ENCODE results near the gene SLC25A22. TPM values are rescaled to one million over a fixed set of nuclear protein-coding genes. Genes with fewer than 3 reads are reported as not detected.

SLC25A22 gene
- total and polyA plus RNA-seq, 9 of the 15 experiments (the other 6 are each of a cell fraction or from before 2014, with no cell fraction given) = 0.41 to 55.4 (median 11.4) TPM

DNA sequence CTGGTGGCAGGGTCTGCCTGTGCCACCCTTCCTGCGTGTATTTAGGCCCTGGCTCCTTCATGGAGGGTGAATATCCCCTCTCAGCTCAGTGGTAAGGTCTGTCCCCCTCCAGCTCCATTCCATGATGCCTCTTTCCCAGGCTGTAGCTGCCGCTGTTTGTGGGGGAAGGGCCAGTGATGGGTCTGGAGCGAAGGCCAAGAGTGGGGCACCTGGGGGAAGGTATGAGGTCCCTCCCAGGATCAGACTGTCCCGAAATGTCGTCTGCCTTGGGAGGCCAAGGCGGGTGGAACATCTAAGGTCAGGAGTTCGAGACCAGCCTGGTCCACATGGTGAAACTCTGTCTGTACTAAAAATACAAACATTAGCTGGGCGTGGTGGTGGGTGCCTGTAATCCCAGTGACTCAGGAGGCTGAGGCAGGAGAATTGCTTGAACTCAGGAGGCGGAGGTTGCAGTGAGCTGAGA is 35.8 kb upstream of the SLC25A22 start:
- DNase-seq (ENCODE audit: extremely low read depth in 1 of 4, low spot score in 3 of 4) (peak in 1 of 4 experiments; percentile 55), ATAC-seq (no peak), FAIRE-seq (peak; percentile 49)
- BruUV-seq (replicated peaks) = no TSS peak
- ChIA-PET POLR2A (interaction anchor here (0.5 to 2.2 kb wide), 7 partner anchors 8 to 359 kb away, joined by 3 to 20 read pairs (median 4); partner anchors contain the start of genes PNPLA2, POLR2L and TSPAN4), CTCF (ENCODE audit: low intra/inter-chr PET ratio) (no interaction called here)
- Histone ChIP-seq H3K4me2 (ENCODE audit: insufficient read depth, low read length) (peak overlapping the region; percentile 85), H3K9ac (ENCODE audit: insufficient read depth in 1 of 2, low read depth in 2 of 2, low read length in 2 of 2) (peak overlapping the region; percentile 92 to 95), H3K4me1 (replicated peaks in 1 of 2; ENCODE audit: control insufficient read depth in 2 of 2, insufficient read depth in 2 of 2, low read length in 2 of 2) (peaks cover 20 to 91% of the 10 kb centered on the region in 2 experiments; a peak in 4 of 5 replicates), H3K4me3 (peak overlapping the region; percentile 87), H3K9me3 (replicated peaks; ENCODE audit: control insufficient read depth, insufficient read depth, low read depth, low read length) (no peaks in the 10 kb centered on the region), H2AFZ (ENCODE audit: low read depth, low read length) (no peak overlapping the region), H3K9me1 (ENCODE audit: control insufficient read depth, insufficient read depth, low read length) (peaks cover 2% of the 10 kb centered on the region), H3K79me2 (ENCODE audit: control insufficient read depth, insufficient read depth, low read length) (peaks cover 50% of the 10 kb centered on the region), H3K27me3 (ENCODE audit: control insufficient read depth in 2 of 2, insufficient read depth in 2 of 2, low read length in 2 of 2) (no peaks in the 10 kb centered on the region), H4K20me1 (replicated peaks; ENCODE audit: control insufficient read depth, insufficient read depth, low read length) (peaks cover 7% of the 10 kb centered on the region), H3K36me3 (ENCODE audit: control insufficient read depth, insufficient read depth, low read length) (peaks cover 46% of the 10 kb centered on the region; the same call in 2 of the 3 replicates), H3K27ac (ENCODE audit: extremely low read depth, low read depth, low read length) (peak overlapping the region; percentile 94)
- in situ Hi-C loops (cut with MboI) = no loop called here
- 5% methylated on average over 8 of the region's 9 CpGs for WGBS (ENCODE audit: insufficient coverage, low coverage, missing lambda C conversion rate)
- intact Hi-C loops (cut with micrococcal nuclease) = loop anchor here (2.0 kb wide), 1 partner anchor 29 kb away; the partner anchor contains the start of gene PIDD1
- TF ChIP-seq, protein P1, sequence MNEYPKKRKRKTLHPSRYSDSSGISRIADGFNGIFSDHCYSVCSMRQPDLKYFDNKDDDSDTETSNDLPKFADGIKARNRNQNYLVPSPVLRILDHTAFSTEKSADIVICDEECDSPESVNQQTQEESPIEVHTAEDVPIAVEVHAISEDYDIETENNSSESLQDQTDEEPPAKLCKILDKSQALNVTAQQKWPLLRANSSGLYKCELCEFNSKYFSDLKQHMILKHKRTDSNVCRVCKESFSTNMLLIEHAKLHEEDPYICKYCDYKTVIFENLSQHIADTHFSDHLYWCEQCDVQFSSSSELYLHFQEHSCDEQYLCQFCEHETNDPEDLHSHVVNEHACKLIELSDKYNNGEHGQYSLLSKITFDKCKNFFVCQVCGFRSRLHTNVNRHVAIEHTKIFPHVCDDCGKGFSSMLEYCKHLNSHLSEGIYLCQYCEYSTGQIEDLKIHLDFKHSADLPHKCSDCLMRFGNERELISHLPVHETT (CRISPR knock-in tag; conservative IDR thresholded peaks at IDR 0.05 in 1 of 2, IDR thresholded peaks at IDR 0.05 in 1 of 2) = no peak
- TF ChIP-seq SUPT5H (IDR thresholded peaks at IDR 0.05) (0 out of 2 replicates have a peak, but pooled peaks have one; percentile 29), TEAD1 (CRISPR knock-in tag; IDR thresholded peaks at IDR 0.05) (peak in 1 of 2 experiments; percentile 15; a peak in 1 of 4 replicates), JUN (IDR thresholded peaks at IDR 0.05; ENCODE audit: borderline replicate concordance, low read depth, low read length) (no peak), JUN (CRISPR knock-in tag; IDR thresholded peaks at IDR 0.05; ENCODE audit: borderline replicate concordance) (no peak; the same call in 1 of the 2 replicates), HCFC1 (IDR thresholded peaks at IDR 0.05; ENCODE audit: low read depth, low read length) (no peak), CBFB (CRISPR knock-in tag; IDR thresholded peaks at IDR 0.05) (0 out of 2 replicates have a peak, but pooled peaks have one; percentile 32), HDAC3 (IDR thresholded peaks at IDR 0.05; ENCODE audit: borderline replicate concordance, partially characterized antibody) (no peak), STAT5B (CRISPR knock-in tag; IDR thresholded peaks at IDR 0.05) (no peak), RAD21 (CRISPR knock-in tag; conservative IDR thresholded peaks at IDR 0.05 in 1 of 2, IDR thresholded peaks at IDR 0.05 in 1 of 2) (no peak), DPF2 (IDR thresholded peaks at IDR 0.05) (peak; percentile 50; the same call in 1 of the 2 replicates), BCL6 (CRISPR knock-in tag; IDR thresholded peaks at IDR 0.05) (no peak), CEBPB (tag; IDR thresholded peaks at IDR 0.05) (peak; percentile 6; the same call in 1 of the 2 replicates), ZNF316 (IDR thresholded peaks at IDR 0.05) (0 out of 2 replicates have a peak, but pooled peaks have one; percentile 13), ZNF274 (IDR thresholded peaks at IDR 0.05; ENCODE audit: borderline replicate concordance, low read depth, low read length) (no peak), SLC30A9 (CRISPR knock-in tag; IDR thresholded peaks at IDR 0.05) (no peak), MEF2D (tag; conservative IDR thresholded peaks at IDR 0.05; ENCODE audit: low read depth) (0 out of 2 replicates have a peak, but pooled peaks have one; percentile 31)
- TF ChIP-seq, protein P2, sequence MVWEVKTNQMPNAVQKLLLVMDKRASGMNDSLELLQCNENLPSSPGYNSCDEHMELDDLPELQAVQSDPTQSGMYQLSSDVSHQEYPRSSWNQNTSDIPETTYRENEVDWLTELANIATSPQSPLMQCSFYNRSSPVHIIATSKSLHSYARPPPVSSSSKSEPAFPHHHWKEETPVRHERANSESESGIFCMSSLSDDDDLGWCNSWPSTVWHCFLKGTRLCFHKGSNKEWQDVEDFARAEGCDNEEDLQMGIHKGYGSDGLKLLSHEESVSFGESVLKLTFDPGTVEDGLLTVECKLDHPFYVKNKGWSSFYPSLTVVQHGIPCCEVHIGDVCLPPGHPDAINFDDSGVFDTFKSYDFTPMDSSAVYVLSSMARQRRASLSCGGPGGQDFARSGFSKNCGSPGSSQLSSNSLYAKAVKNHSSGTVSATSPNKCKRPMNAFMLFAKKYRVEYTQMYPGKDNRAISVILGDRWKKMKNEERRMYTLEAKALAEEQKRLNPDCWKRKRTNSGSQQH (CRISPR knock-in tag; IDR thresholded peaks at IDR 0.05) = 0 out of 2 replicates have a peak, but pooled peaks have one; percentile 16

All from K562 (cell line).